Stimulated activated CD8-positive, alpha-beta memory T cell treated with anti-CD3 and anti-CD28 coated beads, Interleukin-4, amount 100 ng/mL, for 48 hours (primary cell): ENCODE measurements around the gene EPHB6.

Experiments
- DNase-seq: peaks from one replicate; pipeline ENCODE4 v3.0.0-alpha.2; 2020

The EPHB6 gene

GRCh38 chr7:142864980-142865747 is 10.3 kb downstream of the EPHB6 start:
- DNase-seq: no peak

GRCh38 chr7:142865766-142866165 is 10.9 kb downstream of the EPHB6 start:
- DNase-seq: no peak

GRCh38 chr7:142866361-142867096 is 11.7 kb downstream of the EPHB6 start:
- no peak for DNase-seq

GRCh38 chr7:142867097-142867378 is 12.2 kb downstream of the EPHB6 start:
- DNase-seq: no peak

- DNase-seq: no peak
Measured at GRCh38 chr7:142867398-142868187, 12.7 kb downstream of the EPHB6 start.

GRCh38 chr7:142868188-142868985 is 13.5 kb downstream of the EPHB6 start:
- no peak for DNase-seq

- DNase-seq: no peak
Measured at GRCh38 chr7:142868986-142869415, 14.1 kb downstream of the EPHB6 start.

GRCh38 chr7:142869434-142869833 is 14.6 kb downstream of the EPHB6 start:
- DNase-seq: no peak

GRCh38 chr7:142870147-142870559 is 15.3 kb downstream of the EPHB6 start:
- DNase-seq: no peak

GRCh38 chr7:142870566-142871259 is 15.8 kb downstream of the EPHB6 start:
- no peak for DNase-seq

- no peak for DNase-seq
Measured at GRCh38 chr7:142871260-142872105, 16.6 kb downstream of the EPHB6 start.

GRCh38 chr7:142872106-142872675 is 17.3 kb downstream of the EPHB6 start:
- DNase-seq: no peak

GRCh38 chr7:142873281-142873784 is 18.5 kb downstream of the EPHB6 start:
- DNase-seq: peak; percentile 71

- no peak for DNase-seq
Measured at GRCh38 chr7:142873871-142874270, 19.0 kb downstream of the EPHB6 start.

GRCh38 chr7:142874409-142874808 is 19.5 kb downstream of the EPHB6 start:
- DNase-seq: no peak

GRCh38 chr7:142874837-142875236 is 20.0 kb downstream of the EPHB6 start:
- DNase-seq: no peak

GRCh38 chr7:142875456-142875855 is 20.6 kb downstream of the EPHB6 start:
- DNase-seq: no peak

- DNase-seq: no peak
Measured at GRCh38 chr7:142876236-142876960, 21.5 kb downstream of the EPHB6 start.

GRCh38 chr7:142876991-142877910 is 22.4 kb downstream of the EPHB6 start:
- no peak for DNase-seq
